ENCODE data around the gene GCSAM. TPM values are rescaled to one million over a fixed set of nuclear protein-coding genes. Genes with fewer than 3 reads are reported as not detected.

The GCSAM gene
- total and polyA plus RNA-seq, 2 donors (not counting 3 experiments of a cell fraction or from before 2014, with no cell fraction given) = not detected

DNA sequence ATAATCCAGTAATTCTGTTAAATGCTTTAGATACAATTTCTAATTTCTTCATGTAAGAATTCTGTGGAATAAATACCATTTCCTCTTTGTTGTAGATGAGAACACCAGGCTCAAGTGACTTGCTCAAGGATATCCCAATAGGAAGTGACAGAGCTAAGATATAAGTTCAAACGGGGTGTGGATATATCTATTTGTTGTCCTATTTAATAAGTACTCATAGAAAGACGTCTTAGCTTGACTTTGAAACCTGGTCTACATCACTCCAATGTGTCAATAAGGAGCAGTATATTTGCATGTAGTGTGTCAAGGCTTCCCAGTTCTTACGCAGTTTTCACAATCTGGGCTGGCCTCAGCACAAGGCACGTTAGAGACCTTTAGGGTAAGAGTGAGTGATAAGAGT, 4.7 kb upstream of the GCSAM start:
- no peak for DNase-seq (ENCODE audit: low read depth, low spot score)
- ChIA-PET POLR2A (no interaction called here), CTCF (interaction anchor here (0.6 to 3.2 kb wide), 16 partner anchors 10 to 395 kb away, joined by 3 to 17 read pairs (median 4); no protein-coding TSS in a partner anchor)
- H3K4me2 ChIP-seq (ENCODE audit: insufficient read depth, low read length) = no peak overlapping the region
- no peak for FAIRE-seq
- no peak for TF ChIP-seq EZH2 (IDR thresholded peaks at IDR 0.05; ENCODE audit: borderline replicate concordance, low read depth, low read length, severe bottlenecking)
- TF ChIP-seq GATA2 (IDR thresholded peaks at IDR 0.05; ENCODE audit: insufficient read depth, insufficient read length, low read depth, low read length) = no peak
- TF ChIP-seq, protein P1, sequence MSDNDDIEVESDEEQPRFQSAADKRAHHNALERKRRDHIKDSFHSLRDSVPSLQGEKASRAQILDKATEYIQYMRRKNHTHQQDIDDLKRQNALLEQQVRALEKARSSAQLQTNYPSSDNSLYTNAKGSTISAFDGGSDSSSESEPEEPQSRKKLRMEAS (IDR thresholded peaks at IDR 0.05; ENCODE audit: insufficient read depth, insufficient read length) = no peak
- TF ChIP-seq, protein P2, sequence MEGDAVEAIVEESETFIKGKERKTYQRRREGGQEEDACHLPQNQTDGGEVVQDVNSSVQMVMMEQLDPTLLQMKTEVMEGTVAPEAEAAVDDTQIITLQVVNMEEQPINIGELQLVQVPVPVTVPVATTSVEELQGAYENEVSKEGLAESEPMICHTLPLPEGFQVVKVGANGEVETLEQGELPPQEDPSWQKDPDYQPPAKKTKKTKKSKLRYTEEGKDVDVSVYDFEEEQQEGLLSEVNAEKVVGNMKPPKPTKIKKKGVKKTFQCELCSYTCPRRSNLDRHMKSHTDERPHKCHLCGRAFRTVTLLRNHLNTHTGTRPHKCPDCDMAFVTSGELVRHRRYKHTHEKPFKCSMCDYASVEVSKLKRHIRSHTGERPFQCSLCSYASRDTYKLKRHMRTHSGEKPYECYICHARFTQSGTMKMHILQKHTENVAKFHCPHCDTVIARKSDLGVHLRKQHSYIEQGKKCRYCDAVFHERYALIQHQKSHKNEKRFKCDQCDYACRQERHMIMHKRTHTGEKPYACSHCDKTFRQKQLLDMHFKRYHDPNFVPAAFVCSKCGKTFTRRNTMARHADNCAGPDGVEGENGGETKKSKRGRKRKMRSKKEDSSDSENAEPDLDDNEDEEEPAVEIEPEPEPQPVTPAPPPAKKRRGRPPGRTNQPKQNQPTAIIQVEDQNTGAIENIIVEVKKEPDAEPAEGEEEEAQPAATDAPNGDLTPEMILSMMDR (IDR thresholded peaks at IDR 0.05; ENCODE audit: extremely low read depth in 1 of 2, insufficient read depth in 1 of 2, low read depth in 1 of 2, low read length in 2 of 2) = no peak
- TF ChIP-seq MYC (IDR thresholded peaks at IDR 0.05; ENCODE audit: low read depth, low read length) = no peak
- no peak for TF ChIP-seq FOS (IDR thresholded peaks at IDR 0.05; ENCODE audit: borderline replicate concordance, insufficient read depth, low read length)
- TF ChIP-seq POLR2AphosphoS5 (IDR thresholded peaks at IDR 0.05; ENCODE audit: insufficient read depth, low read depth, low read length) = no peak
- no peak for TF ChIP-seq POLR2A (IDR thresholded peaks at IDR 0.05; ENCODE audit: low read depth, low read length)
- no peak for TF ChIP-seq JUN (IDR thresholded peaks at IDR 0.05; ENCODE audit: borderline replicate concordance, insufficient read depth, insufficient read length, low read depth)
- dilution Hi-C loops (cut with MboI; ENCODE audit: extremely low pct_ligation_motif_present, low sequenced_read_pairs) = no loop called here
- H3K9me3 ChIP-seq (replicated peaks; ENCODE audit: control insufficient read depth, insufficient read depth, low read length) = no peaks in the 10 kb centered on the region
- no peaks in the 10 kb centered on the region for H3K79me2 ChIP-seq (ENCODE audit: control insufficient read depth, insufficient read depth, low read length)
- no peaks in the 10 kb centered on the region for H3K36me3 ChIP-seq (ENCODE audit: control insufficient read depth in 2 of 2, extremely low read depth in 1 of 2, insufficient read depth in 2 of 2, low read length in 2 of 2)
- intact Hi-C loops (cut with micrococcal nuclease) = loop anchor here (1.0 to 2.0 kb wide), 2 partner anchors 382 to 393 kb away; no protein-coding TSS in a partner anchor
- no peaks in the 10 kb centered on the region for H3K4me1 ChIP-seq (ENCODE audit: control insufficient read depth, extremely low read depth, insufficient read depth, low read length)
- no TSS peak for BruUV-seq (replicated peaks)
- no peaks in the 10 kb centered on the region for H4K20me1 ChIP-seq (replicated peaks; ENCODE audit: control insufficient read depth, extremely low read depth, insufficient read depth, low read length)
- peaks cover 3 to 5% of the 10 kb centered on the region in 2 experiments for H3K27me3 ChIP-seq (ENCODE audit: control insufficient read depth in 2 of 2, insufficient read depth in 2 of 2, low read length in 2 of 2)
- no peak overlapping the region for H3K27ac ChIP-seq (ENCODE audit: insufficient read depth, low read depth, low read length)
- H2AFZ ChIP-seq (ENCODE audit: low read depth, low read length) = no peak overlapping the region
- H3K9me1 ChIP-seq (replicated peaks; ENCODE audit: control insufficient read depth, extremely low read depth, insufficient read depth, low read length) = no peaks in the 10 kb centered on the region
- H3K9ac ChIP-seq (replicated peaks; ENCODE audit: extremely low read depth, insufficient read depth, low read length) = no peak overlapping the region
- H3K4me3 ChIP-seq (replicated peaks in 1 of 3; ENCODE audit: insufficient read depth in 1 of 3, low read depth in 1 of 3, low read length in 3 of 3) = no peak overlapping the region

Data from endothelial cell of umbilical vein (primary cell).